Endothelial cell (in vitro differentiated cells): ENCODE measurements around the gene DISC1. TPM values are rescaled to one million over a fixed set of nuclear protein-coding genes. Genes with fewer than 3 reads are reported as not detected.

ENCODE experiments used
- DNase-seq: peaks from one replicate; pipeline ENCODE4 v3.0.0; 2021; ENCODE audit warnings: low spot score
- H3K27ac Mint-ChIP-seq: one replicate; pipeline ENCODE4 v1.8.0; 2021; ENCODE audit warnings: mixed read lengths, inconsistent platforms; ENCODE audit not compliant: unreplicated experiment
- H3K27me3 Mint-ChIP-seq: one replicate; pipeline ENCODE4 v1.8.0; 2021; ENCODE audit warnings: mild to moderate bottlenecking, moderate library complexity, mixed read lengths, inconsistent platforms; ENCODE audit not compliant: unreplicated experiment
- H3K36me3 Mint-ChIP-seq: one replicate; pipeline ENCODE4 v1.8.0; 2021; ENCODE audit warnings: mild to moderate bottlenecking, low read depth, mixed read lengths, inconsistent platforms; ENCODE audit not compliant: unreplicated experiment
- H3K4me1 Mint-ChIP-seq: one replicate; pipeline ENCODE4 v1.8.0; 2021; ENCODE audit warnings: mild to moderate bottlenecking, mixed read lengths, inconsistent platforms; ENCODE audit not compliant: unreplicated experiment
- H3K4me3 Mint-ChIP-seq: one replicate; pipeline ENCODE4 v1.8.0; 2021; ENCODE audit warnings: mild to moderate bottlenecking, mixed read lengths, inconsistent platforms; ENCODE audit not compliant: unreplicated experiment
- H3K9me3 Mint-ChIP-seq: one replicate; pipeline ENCODE4 v1.8.0; 2021; ENCODE audit warnings: mixed read lengths, inconsistent platforms; ENCODE audit not compliant: unreplicated experiment
- total RNA-seq: library from RNA; stranded (reverse); fragmentation: NEBNext Ultra II Directional; extraction: Animal tissue kit (Norgen Biotek cat#: 25700); gene quantifications from one replicate; pipeline ENCODE4 v1.2.1, GENCODE V29; 2021; ENCODE audit not compliant: unreplicated experiment
- TF ChIP-seq, protein P1 (sequence below): fragments of 200-600 bp; sonication (generic); IDR thresholded peaks from one replicate; pipeline ENCODE4 v1.5.0; 2021; ENCODE audit warnings: antibody characterized with exemption; ENCODE audit not compliant: unreplicated experiment

DISC1 gene
- total RNA-seq, 1 donor from 2014 or later = 82.5 TPM

DNA sequence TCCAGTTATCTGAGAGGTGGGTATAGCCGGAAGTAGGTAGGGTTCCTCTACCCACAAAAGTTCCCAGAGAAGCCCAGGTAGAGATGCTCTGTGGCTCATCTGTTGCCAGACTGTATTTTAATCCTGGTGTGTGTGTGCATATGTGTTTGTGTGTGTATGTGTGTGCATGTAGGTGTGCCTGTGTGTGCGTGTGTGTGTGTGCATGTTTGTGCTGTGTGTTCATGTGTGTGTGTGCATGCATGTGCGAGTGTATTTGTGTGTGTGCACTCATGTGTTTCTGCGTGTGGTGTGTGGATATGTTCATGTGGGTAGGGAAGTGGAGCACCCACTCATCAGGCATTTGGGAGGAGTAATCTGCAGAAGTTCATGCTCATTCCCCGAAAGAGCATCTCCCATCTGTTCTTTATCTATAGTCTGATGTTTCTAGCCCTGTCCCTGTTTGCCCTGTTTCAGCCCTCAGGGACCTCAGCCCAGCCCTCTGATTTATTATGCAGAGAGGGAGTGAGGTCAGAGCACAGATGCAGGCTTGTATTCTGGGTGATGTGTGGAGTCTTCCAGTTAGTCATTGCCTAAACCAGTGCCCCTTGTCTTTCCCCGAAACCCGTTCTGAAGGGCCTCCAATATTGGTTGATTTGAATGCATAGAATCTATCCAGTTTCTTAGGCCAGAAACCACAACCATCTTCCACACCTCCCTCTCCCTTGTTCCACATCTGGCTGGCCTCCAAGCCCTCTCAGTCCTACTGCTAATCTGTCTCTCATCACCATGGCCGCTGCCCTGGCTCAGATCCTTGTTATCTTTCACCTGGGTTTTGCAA, 69.1 kb downstream of the DISC1 start:
- no peaks in the 10 kb centered on the region for H3K9me3 Mint-ChIP-seq
- DNase-seq = no peak
- peak overlapping the region; percentile 81 for H3K27ac Mint-ChIP-seq
- TF ChIP-seq, protein P1, sequence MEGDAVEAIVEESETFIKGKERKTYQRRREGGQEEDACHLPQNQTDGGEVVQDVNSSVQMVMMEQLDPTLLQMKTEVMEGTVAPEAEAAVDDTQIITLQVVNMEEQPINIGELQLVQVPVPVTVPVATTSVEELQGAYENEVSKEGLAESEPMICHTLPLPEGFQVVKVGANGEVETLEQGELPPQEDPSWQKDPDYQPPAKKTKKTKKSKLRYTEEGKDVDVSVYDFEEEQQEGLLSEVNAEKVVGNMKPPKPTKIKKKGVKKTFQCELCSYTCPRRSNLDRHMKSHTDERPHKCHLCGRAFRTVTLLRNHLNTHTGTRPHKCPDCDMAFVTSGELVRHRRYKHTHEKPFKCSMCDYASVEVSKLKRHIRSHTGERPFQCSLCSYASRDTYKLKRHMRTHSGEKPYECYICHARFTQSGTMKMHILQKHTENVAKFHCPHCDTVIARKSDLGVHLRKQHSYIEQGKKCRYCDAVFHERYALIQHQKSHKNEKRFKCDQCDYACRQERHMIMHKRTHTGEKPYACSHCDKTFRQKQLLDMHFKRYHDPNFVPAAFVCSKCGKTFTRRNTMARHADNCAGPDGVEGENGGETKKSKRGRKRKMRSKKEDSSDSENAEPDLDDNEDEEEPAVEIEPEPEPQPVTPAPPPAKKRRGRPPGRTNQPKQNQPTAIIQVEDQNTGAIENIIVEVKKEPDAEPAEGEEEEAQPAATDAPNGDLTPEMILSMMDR = no peak
- H3K4me1 Mint-ChIP-seq = peaks cover 76% of the 10 kb centered on the region
- H3K4me3 Mint-ChIP-seq = peak overlapping the region; percentile 70
- peaks cover 55% of the 10 kb centered on the region for H3K36me3 Mint-ChIP-seq
- H3K27me3 Mint-ChIP-seq = peaks cover 9% of the 10 kb centered on the region

DNA sequence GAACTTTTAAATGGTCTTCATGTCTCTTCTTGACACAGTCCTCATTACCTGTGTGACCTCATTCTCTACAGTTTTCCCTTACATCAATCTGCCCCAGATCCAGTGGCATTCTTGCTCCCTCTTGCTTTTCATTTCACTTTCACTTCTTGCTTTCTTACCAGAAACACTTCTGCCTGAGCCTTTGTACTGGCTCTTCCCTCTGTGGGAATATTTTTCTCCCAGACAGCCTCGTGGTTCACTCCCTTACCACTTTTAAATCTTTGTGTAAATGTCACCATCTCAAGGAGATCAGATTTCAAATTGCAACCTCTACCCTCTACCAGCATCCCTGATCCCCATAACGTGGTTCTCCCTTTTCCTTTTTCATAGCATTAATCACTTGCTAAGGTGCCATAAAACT, 73.2 kb downstream of the DISC1 start:
- TF ChIP-seq, protein P1 = no peak
- H3K36me3 Mint-ChIP-seq = peaks cover 60% of the 10 kb centered on the region
- H3K27me3 Mint-ChIP-seq = peaks cover 4% of the 10 kb centered on the region
- H3K4me3 Mint-ChIP-seq = peak overlapping the region; percentile 49
- DNase-seq = no peak
- no peaks in the 10 kb centered on the region for H3K9me3 Mint-ChIP-seq
- peaks cover 52% of the 10 kb centered on the region for H3K4me1 Mint-ChIP-seq
- H3K27ac Mint-ChIP-seq = no peak overlapping the region

DNA sequence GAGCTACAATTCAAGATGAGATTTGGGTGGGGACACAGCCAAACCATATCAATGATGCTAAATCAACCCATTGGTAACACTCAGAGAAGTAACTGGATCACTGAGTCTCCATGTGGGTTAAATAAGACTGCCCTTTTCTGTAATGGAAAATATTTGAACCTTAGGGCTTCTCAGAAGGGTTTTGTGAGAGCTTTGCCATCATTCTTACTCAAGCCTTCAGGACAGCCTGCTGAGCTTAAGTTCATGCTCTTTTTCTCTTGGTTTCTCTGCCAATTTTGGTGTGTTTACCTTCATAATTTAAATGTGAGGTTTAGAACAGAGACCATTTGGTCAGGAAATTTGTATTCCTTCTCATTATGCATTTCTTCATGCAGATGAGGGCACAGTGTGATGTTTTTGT, 74.7 kb downstream of the DISC1 start:
- Mint-ChIP-seq H3K4me3 (no peak overlapping the region), H3K36me3 (peaks cover 56% of the 10 kb centered on the region), H3K9me3 (no peaks in the 10 kb centered on the region), H3K4me1 (peaks cover 38% of the 10 kb centered on the region), H3K27me3 (no peaks in the 10 kb centered on the region), H3K27ac (no peak overlapping the region)
- TF ChIP-seq, protein P1 = no peak
- DNase-seq = no peak

DNA sequence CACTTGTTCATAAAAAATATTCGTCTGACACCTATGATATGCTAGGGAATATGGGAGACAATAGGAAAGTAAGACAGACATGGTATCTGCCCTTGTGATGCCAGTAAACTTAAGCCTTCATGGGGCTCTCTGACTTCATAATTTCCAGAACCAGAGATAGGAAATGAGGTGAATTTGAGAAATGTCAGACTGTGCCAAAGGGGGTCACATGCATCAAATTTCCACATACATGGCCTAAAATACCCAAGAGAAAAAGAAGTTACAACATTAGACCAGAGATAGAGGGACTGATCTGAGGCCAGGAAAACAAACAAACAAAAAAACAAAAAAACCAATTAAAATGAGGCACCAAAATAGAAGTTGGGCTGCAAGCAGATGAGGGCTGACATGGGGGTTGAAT, 75.7 kb downstream of the DISC1 start:
- Mint-ChIP-seq H3K27ac (no peak overlapping the region), H3K9me3 (no peaks in the 10 kb centered on the region), H3K4me1 (peaks cover 28% of the 10 kb centered on the region), H3K4me3 (peak overlapping the region; percentile 0), H3K27me3 (no peaks in the 10 kb centered on the region), H3K36me3 (peaks cover 55% of the 10 kb centered on the region)
- TF ChIP-seq, protein P1 = no peak
- DNase-seq = no peak

DNA sequence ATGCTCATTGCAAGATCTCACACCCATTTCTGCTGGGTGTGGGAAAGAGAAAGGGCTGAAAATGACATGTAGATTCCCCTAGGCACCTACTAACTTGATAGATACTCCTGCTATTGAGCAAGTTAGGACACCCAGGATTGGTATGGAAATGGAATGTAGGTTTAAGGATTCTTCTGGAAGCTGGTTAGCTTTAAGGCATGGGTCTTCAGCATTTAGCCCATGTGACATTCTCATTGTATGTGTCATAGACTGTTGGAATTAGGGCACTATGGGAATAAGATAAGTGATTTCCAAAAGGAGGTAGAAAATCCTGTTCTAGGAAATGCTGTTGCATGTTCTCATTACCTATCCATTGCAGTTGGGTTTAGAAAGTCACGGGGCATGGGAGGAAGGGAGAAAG, 76.2 kb downstream of the DISC1 start:
- Mint-ChIP-seq H3K36me3 (peaks cover 60% of the 10 kb centered on the region), H3K9me3 (no peaks in the 10 kb centered on the region), H3K27me3 (peaks cover 2% of the 10 kb centered on the region), H3K4me1 (peaks cover 25% of the 10 kb centered on the region), H3K27ac (no peak overlapping the region), H3K4me3 (peak overlapping the region; percentile 26)
- no peak for DNase-seq
- TF ChIP-seq, protein P1 = no peak
